OCI-LY1 (cell line): ENCODE results near the gene AGAP1.

ENCODE experiments used
- H2AFZ ChIP-seq: fragments of 200-600 bp; sonication (generic), shearing (Covaris generic); 2 replicates; pipeline ENCODE4 v1.6.0; 2014; ENCODE audit warnings: antibody characterized with exemption, mild to moderate bottlenecking, low read length
- H3F3A ChIP-seq: fragments of 200-600 bp; sonication (generic), shearing (Covaris generic); 2 replicates; pipeline ENCODE4 v1.6.0; 2014; ENCODE audit warnings: mild to moderate bottlenecking, antibody characterized with exemption, low read length, moderate library complexity; ENCODE audit not compliant: insufficient read depth
- H3K27ac ChIP-seq: fragments of 200-600 bp; sonication (generic); 2 replicates; pipeline ENCODE4 v1.5.1; 2014; ENCODE audit warnings: low read length, mixed run types, mild to moderate bottlenecking, low read depth; ENCODE audit not compliant: poor library complexity, severe bottlenecking
- H3K27me3 ChIP-seq: fragments of 200-600 bp; sonication (generic); 2 replicates; pipeline ENCODE4 v1.6.0; 2014; ENCODE audit warnings: antibody characterized with exemption, mild to moderate bottlenecking, low read length, moderate library complexity; ENCODE audit not compliant: insufficient read depth
- H3K36me3 ChIP-seq: fragments of 200-600 bp; sonication (generic); 2 replicates; pipeline ENCODE4 v1.6.1; 2014; ENCODE audit warnings: mild to moderate bottlenecking, antibody characterized with exemption, low read length, moderate library complexity, mixed read lengths; ENCODE audit not compliant: insufficient read depth
- H3K4me1 ChIP-seq: fragments of 200-600 bp; sonication (generic); 2 replicates; pipeline ENCODE4 v1.5.1; 2014; ENCODE audit warnings: mild to moderate bottlenecking, low read length, moderate library complexity; ENCODE audit not compliant: insufficient read depth, severe bottlenecking
- H3K4me2 ChIP-seq: fragments of 200-600 bp; sonication (generic), shearing (Covaris generic); 2 replicates; pipeline ENCODE4 v1.6.1; 2014; ENCODE audit warnings: low read length
- H3K4me3 ChIP-seq: fragments of 200-600 bp; sonication (generic); 2 replicates; pipeline ENCODE4 v1.5.1; 2014; ENCODE audit warnings: low read length, low read depth, mild to moderate bottlenecking, mixed read lengths; ENCODE audit not compliant: poor library complexity, severe bottlenecking
- H3K79me2 ChIP-seq: fragments of 200-600 bp; shearing (Covaris generic); 2 replicates; pipeline ENCODE4 v1.6.1; 2016; ENCODE audit warnings: mixed run types, low read length, mixed read lengths; ENCODE audit not compliant: insufficient read depth
- H3K9ac ChIP-seq: fragments of 200-600 bp; sonication (generic), shearing (Covaris generic); 2 replicates; pipeline ENCODE4 v1.6.1; 2014; ENCODE audit warnings: mild to moderate bottlenecking, low read length, mixed read lengths
- H3K9me2 ChIP-seq: fragments of 200-600 bp; sonication (generic), shearing (Covaris generic); 2 replicates; pipeline ENCODE4 v1.6.1; 2014; ENCODE audit warnings: low read depth, mild to moderate bottlenecking, low read length, mixed read lengths
- H3K9me3 ChIP-seq: fragments of 200-600 bp; shearing (Covaris generic); 2 replicates; pipeline ENCODE4 v1.6.1; 2014; ENCODE audit warnings: low read length, mixed read lengths
- H4K20me1 ChIP-seq: fragments of 200-600 bp; sonication (generic), shearing (Covaris generic); 2 replicates; pipeline ENCODE4 v1.6.0; 2016; ENCODE audit warnings: mild to moderate bottlenecking, low read length; ENCODE audit not compliant: insufficient read depth
- CTCF ChIP-seq: fragments of 200-600 bp; sonication (generic), shearing (Covaris generic); IDR thresholded peaks from 2 replicates; pipeline ENCODE4 v1.5.1; 2017; ENCODE audit warnings: mild to moderate bottlenecking, antibody characterized with exemption, low read length, moderate library complexity, mixed read lengths
- EZH2 ChIP-seq: fragments of 200-600 bp; sonication (generic), shearing (Covaris generic); IDR thresholded peaks from 2 replicates; pipeline ENCODE4 v1.8.0; 2017; ENCODE audit warnings: borderline replicate concordance, mixed run types, mild to moderate bottlenecking, antibody characterized with exemption, low read length, moderate library complexity, mixed read lengths

Gene AGAP1

GRCh38 chr2:235765181-235765820, 271.5 kb downstream of the AGAP1 start:
- H3K9me3 ChIP-seq: no peaks in the 10 kb centered on the region
- H3K27me3 ChIP-seq: no peaks in the 10 kb centered on the region; the same call in 1 of the 2 replicates
- H3K79me2 ChIP-seq: no peaks in the 10 kb centered on the region
- H4K20me1 ChIP-seq: no peaks in the 10 kb centered on the region
- H3K4me3 ChIP-seq: no peak overlapping the region
- H3K9ac ChIP-seq: no peak overlapping the region
- H3K4me1 ChIP-seq: no peaks in the 10 kb centered on the region
- no peaks in the 10 kb centered on the region for H3K36me3 ChIP-seq
- no peak for TF ChIP-seq EZH2
- TF ChIP-seq CTCF: no peak
- no peaks in the 10 kb centered on the region for H3F3A ChIP-seq
- H3K27ac ChIP-seq: no peak overlapping the region
- no peak overlapping the region for H2AFZ ChIP-seq
- no peaks in the 10 kb centered on the region for H3K9me2 ChIP-seq
- no peak overlapping the region for H3K4me2 ChIP-seq

- no peaks in the 10 kb centered on the region for H3K9me2 ChIP-seq
- no peak overlapping the region for H3K4me3 ChIP-seq
- H3K79me2 ChIP-seq: no peaks in the 10 kb centered on the region
- no peaks in the 10 kb centered on the region for H3F3A ChIP-seq
- H3K27me3 ChIP-seq: no peaks in the 10 kb centered on the region; the same call in 1 of the 2 replicates
- TF ChIP-seq CTCF: peak; percentile 77
- no peak for TF ChIP-seq EZH2
- H3K27ac ChIP-seq: no peak overlapping the region
- no peaks in the 10 kb centered on the region for H3K4me1 ChIP-seq
- no peaks in the 10 kb centered on the region for H4K20me1 ChIP-seq
- no peaks in the 10 kb centered on the region for H3K36me3 ChIP-seq
- H3K9me3 ChIP-seq: no peaks in the 10 kb centered on the region
- H3K4me2 ChIP-seq: no peak overlapping the region
- no peak overlapping the region for H2AFZ ChIP-seq
- H3K9ac ChIP-seq: no peak overlapping the region
These were observed 272.4 kb downstream of the AGAP1 start for GRCh38 chr2:235766278-235766677.

- Histone ChIP-seq H3K79me2 (no peaks in the 10 kb centered on the region), H3K9me2 (no peaks in the 10 kb centered on the region), H3K9ac (no peak overlapping the region), H3F3A (no peaks in the 10 kb centered on the region), H3K4me3 (no peak overlapping the region), H3K4me1 (no peaks in the 10 kb centered on the region), H3K4me2 (no peak overlapping the region), H4K20me1 (no peaks in the 10 kb centered on the region), H3K27ac (no peak overlapping the region), H3K9me3 (no peaks in the 10 kb centered on the region), H3K36me3 (no peaks in the 10 kb centered on the region), H2AFZ (no peak overlapping the region), H3K27me3 (no peaks in the 10 kb centered on the region; the same call in 1 of the 2 replicates)
- TF ChIP-seq EZH2 (no peak), CTCF (no peak)
These were observed 274.8 kb downstream of the AGAP1 start for GRCh38 chr2:235768606-235769005.
